ENCODE results near the gene THUMPD2.

- no peak for TF ChIP-seq CTCF (IDR thresholded peaks at IDR 0.05)
- no peak for TF ChIP-seq POLR2A (IDR thresholded peaks at IDR 0.05)
Observed at GRCh38 chr2:39706945-39707344, 72.1 kb downstream of the THUMPD2 start.

Data from thyroid gland (tissue), 4 donors.